IPS-11a (cell line): ENCODE data around the gene CBR3.
"Not testable (repeated sequence)": the region's sequence is repeated elsewhere in the genome, so short reads cannot be mapped to it uniquely, and the experiment has no call there.

Experiments
- H3K4me3 ChIP-seq: one replicate; pipeline ENCODE4 v1.5.1; 2013; ENCODE audit warnings: low read depth, low read length, control low read depth

CBR3 gene

DNA sequence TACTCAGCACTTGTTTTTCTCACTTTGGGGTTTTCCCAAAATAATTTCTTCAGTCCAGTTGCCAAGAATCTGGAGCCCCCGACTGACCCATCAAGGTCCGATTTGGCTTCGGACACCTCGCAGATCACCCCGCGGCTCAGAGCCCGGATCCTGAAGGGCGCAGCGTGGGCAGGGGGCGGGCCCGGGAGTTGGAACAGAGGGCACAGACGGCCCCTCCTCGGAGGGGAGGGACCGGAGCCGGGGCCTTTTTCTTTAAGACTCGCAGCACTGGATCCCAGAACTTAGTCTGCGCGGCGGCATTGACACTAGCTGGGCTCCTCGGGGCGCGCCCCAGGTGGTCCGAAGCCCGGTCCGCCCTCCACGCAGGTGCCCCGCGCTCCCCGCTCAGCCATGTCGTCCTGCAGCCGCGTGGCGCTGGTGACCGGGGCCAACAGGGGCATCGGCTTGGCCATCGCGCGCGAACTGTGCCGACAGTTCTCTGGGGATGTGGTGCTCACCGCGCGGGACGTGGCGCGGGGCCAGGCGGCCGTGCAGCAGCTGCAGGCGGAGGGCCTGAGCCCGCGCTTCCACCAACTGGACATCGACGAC lies at the start of gene CBR3:
CBR3 (plus strand) TSS at position 277 of the 588 bp plus-strand sequence; CDS start at position 391, 114 bp downstream.
- H3K4me3 ChIP-seq, result peak within 1 kb of the TSS; percentile 55

GRCh38 chr21:36087362-36088138 lies 47.3 kb upstream of the CBR3 start:
- no peak overlapping the region for H3K4me3 ChIP-seq

DNA sequence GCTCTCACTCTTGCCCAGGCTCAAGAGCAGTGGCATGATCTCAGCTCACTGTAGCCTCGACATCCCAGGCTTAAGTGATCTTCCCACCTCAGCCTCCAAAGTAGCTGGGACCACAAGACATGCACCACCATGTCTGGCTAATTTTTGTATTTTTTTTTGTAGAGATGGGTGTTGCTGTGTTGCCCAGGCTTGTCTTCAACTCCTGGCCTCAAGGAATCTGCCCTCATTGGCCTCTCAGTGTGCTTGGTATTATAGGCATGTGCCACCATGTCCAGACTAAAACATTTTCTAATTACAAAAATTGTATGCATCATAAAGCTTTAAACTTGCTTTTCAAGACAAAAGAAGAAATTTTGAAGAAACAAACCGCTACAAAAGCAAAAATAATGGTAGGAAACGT lies 44.9 kb upstream of the CBR3 start:
- no peak overlapping the region for H3K4me3 ChIP-seq

- H3K4me3 ChIP-seq, result no peak overlapping the region
Measured at GRCh38 chr21:36092681-36093080, 42.2 kb upstream of the CBR3 start.

DNA sequence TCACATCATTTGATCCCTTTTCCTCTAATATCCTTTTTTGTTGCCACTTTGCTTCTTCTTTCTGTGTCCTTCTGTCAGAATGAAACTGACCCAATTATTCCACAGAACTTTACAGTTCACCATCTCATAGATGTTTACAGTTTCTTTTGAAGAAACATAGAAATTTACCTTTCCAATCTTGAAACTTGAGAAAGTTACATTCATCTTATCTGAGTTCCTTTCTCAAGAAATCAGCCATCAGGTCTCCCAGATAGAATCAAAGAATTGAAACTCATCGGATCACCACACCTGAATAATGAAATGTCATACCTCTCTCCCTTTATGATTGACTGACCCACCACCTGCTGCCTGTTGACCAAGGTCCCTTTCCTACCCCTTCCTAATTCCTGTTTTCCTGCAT lies 41.4 kb upstream of the CBR3 start:
- no peak overlapping the region for H3K4me3 ChIP-seq

DNA sequence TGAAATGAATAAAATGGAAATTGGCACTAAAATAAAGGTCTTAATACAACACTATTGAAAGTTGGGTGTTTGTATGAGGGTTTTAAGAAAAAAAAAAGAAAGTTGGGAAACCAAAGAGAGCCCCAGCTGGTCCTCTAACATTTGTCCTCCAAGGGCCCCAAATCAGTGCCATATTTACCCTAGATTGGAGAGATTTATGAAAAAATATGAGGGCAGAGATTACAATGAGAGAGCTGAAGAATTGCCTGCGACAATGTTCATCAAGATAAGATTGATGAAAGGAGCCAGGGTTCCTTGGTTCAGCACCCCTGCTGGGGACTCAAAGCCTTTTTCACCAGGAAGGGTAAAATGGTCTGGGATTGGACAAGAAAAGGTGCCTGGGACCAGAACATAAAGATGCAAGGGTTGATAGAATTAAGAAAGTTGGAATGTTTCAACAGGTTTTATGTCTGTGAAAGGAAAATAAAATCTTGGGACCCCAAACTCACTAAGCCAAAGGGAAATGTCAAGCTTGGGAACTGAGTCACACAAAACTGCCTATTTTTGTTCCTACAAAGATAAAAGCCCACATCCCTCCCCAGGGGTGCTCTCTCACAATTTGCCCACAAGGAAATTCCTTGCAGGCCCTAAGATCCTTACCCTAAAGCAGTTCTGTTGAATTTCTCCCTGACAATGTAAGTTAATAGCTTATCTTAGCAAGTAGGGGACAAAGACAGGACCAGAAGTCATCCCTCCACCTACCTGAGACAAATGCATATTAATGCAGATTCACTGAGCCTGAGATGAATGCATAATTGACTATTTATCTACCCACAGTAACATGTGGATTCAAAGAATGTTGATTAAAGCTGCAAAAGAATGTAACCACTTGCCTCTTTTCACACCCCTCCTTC lies 38.2 kb upstream of the CBR3 start:
- no peak overlapping the region for H3K4me3 ChIP-seq

- H3K4me3 ChIP-seq, result no peak overlapping the region
Measured at GRCh38 chr21:36097427-36098181, 37.3 kb upstream of the CBR3 start.

DNA sequence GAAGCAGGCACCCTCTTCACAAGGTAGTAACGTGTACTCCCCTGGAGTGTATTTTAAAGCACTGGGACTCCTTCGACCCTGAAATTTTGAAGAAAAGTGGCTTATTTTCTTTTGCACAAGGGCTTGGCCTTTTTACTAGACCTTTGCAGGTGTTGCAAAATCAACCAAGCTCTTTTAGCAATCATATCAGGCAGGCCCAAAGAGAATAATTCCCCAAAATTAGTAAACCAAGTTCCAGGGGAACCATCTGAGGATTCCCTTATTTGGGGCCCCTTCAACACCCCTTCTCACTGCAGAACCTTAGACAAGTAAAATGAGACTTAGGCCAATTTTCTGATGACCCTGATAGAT lies 36.7 kb upstream of the CBR3 start:
- no peak overlapping the region for H3K4me3 ChIP-seq

DNA sequence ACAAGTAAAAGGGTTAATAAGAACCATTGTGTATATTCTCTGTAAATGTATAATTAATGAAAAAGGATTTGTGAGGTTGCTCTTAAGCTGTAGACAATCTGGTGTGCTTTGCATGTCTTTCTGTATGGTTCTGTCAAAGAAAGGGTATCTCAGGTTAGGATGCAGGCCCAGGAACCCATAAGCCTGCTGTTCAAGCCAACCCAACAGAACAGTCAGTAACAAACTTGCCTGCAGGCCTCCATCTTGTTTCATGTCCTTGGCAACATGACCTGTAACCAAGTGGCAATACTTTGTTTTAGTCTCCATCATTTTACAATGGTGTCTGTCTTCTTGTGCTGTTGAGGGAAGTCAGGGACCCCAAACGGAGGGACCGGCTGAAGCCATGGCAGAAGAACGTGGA lies 35.9 kb upstream of the CBR3 start:
- no peak overlapping the region for H3K4me3 ChIP-seq

DNA sequence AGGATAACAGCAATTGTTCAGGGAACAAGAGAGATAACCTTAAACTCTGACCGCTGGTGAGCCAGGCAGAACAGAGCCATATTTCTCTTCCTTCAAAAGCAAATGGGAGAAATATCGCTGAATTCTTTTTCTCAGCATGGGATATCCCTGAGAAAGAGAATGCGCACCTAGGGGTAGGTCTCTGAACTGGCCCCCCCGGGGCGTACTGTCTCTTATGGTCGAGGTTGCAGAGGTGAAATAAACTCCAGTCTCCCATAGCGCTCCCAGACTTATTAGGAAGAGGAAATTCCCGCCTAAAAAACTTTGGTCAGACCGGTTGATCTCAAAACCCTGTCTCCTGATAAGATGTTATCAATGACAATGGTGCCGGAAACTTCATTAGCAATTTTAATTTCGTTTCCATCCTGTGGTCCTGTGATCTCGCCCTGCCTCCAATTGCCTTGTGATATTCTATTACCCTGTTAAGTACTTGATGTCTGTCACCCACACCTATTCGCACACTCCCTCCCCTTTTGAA lies 35.1 kb upstream of the CBR3 start:
- not testable (repeated sequence) for H3K4me3 ChIP-seq

- no peak overlapping the region for H3K4me3 ChIP-seq
Measured at GRCh38 chr21:36100971-36101641, 33.8 kb upstream of the CBR3 start.

DNA sequence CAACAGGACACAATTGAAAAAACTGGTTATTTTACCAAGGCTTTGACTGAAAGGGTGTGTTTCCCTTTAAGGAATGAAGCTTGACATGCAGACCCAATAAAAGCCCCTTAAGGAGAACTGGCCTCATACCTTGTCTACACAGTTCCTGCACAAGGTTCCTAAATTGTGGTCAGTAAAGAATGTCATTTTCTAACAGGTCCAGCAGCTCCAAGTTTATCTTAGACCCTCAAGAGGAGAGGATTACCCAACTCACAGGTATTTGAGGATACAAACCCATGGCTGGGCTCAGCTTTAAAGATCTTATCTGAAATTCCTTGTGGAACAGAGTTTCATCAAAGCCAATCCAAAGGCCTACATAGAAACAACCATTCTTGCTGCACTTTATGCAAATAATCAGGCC lies 31.4 kb upstream of the CBR3 start:
- no peak overlapping the region for H3K4me3 ChIP-seq

DNA sequence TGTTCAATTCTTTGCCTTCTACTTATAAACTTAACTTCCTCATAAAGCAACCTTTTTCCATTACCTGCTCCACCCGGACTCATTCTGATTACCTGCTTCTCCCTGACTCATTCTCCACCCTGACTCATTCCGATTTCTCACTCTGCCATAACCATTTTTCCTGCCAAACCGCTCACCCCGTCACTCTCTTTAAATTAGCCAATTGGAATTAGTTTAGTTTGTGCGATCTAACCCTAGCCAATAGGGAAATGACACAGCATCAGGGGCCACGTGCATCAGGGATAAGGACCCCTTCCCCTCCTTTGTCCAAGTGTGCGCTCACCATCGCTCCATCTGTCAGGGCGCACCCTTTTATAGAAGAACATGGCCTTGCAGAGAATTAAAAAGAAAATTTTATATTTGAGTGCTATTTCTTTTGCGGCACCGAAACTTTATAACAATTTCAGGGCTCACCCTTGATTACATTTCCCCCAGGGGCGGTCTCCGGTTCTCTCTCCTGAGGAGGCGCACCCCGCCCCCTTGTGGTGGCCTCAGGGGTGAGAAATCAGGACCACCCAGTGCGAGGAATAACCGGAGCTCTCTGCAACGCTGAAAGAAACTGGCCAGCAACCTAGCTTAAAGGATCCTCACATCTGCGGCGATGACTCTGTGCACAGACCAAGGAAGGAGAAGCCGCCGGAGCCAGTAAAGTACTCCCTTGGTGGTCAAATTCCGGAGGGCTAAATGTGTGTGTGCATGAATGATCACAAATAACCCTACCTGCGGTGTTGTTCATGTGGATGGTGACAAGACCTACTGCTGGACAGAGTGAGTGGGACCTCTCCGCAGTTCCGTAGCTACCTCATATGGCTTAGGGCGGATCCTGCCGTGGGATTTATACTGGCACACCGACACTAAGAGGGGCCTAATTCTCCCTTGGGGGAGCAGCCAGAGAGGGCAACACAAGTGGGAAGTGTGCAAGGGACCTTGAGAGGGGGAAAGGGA lies 30.3 kb upstream of the CBR3 start:
- H3K4me3 ChIP-seq, result peak overlapping the region; percentile 75

DNA sequence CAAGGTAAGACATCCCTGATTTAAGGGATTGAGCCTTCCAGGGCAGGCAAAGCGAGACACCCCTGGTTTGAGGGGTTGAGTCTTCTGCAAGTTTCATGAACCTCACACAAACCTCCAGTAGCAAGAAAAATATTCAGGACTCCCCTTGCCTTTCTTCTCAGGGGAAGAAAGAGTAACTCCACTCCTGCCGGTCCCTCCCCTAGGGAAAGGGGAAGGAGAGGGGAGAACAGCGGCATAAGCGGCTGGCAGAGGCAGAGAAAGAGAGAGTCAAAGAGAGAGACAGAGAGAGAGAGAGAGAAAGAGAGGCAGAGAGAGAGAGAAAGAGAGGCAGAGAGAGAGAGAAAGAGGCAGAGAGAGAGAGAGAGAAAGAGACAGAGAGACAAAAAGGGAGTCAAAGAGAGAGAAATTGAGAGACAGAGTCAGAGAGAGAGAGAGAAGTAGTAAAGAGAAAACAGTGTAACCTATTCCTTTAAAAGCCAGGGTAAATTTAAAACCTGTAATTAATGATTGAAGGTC lies 29.5 kb upstream of the CBR3 start:
- H3K4me3 ChIP-seq, result peak overlapping the region; percentile 75

GRCh38 chr21:36109868-36110267 lies 25.0 kb upstream of the CBR3 start:
- no peak overlapping the region for H3K4me3 ChIP-seq

DNA sequence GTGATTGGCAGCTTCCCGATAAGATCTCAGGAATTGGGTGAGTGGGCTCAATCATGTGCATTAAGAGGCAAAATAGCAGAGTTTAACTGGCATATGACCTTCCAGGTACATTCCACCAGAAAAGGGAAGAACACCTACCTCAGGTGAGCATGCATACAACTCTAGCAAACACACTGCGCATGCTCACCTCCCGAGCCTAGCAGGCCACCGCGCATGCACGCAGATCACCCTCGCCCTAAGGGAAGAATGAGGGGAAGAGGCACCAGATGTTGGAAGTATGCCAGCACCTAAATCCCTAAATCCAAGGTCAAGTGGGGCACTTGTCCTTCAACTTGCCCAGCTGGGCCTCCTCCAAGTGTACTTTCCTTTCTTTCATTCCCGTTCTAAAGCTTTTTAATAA lies 23.6 kb upstream of the CBR3 start:
- no peak overlapping the region for H3K4me3 ChIP-seq

DNA sequence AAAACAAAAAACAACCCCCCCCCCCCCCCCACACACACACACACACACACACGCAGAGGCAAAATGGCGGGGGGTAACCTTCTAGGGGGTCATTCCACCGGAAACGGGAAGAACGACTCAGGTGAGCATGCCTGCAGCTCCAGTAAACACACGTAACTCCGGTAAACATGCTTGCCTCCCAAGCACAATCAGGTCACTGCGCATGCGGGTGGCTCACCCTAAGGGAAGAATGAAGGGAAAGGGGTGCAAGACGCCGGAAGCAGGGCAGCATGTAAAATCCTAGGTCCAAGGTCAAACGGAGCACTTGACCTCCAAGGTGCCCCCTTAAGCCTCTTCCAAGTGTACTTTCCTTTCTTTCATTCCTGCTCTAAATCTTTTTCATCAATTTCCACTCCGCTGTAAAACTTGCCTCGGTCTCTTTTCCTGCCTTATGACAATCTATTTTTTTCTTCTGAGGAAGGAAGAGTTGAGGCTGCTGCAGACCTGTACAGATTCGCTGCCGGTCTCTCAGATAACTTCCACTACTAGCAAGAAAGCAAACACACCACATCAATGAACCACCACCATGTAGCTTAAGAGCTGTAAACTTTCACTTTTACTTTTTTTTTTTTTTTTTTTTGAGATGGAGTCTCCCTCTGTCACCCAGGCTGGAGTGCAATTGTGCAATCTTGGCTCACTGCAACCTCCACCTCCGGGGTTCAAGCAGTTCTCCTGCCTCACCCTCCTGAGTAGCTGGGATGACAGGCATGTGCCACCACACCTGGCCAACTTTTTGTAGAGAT lies 21.0 kb upstream of the CBR3 start:
- H3K4me3 ChIP-seq, result no peak overlapping the region

GRCh38 chr21:36115138-36115730 lies 19.6 kb upstream of the CBR3 start:
- H3K4me3 ChIP-seq, result no peak overlapping the region
